Tibial artery (tissue), 4 donors: ENCODE data around the gene SMIM22.

Experiments used
- DNase-seq, 2 donors: peaks; one replicate each; pipeline ENCODE4 v3.0.0-alpha.2; 2019
- H3K27ac ChIP-seq, 2 donors: fragments of 200-600 bp; sonication (generic) in 1 of 2; 1 replicate in 1 of 2; 2 replicates in 1 of 2; pipeline ENCODE4 v1.5.1; 2018 to 2019; ENCODE audit warnings: mild to moderate bottlenecking in 1 of 2
- H3K27me3 ChIP-seq, 2 donors: fragments of 200-600 bp; sonication (generic) in 1 of 2; one replicate each; pipeline versions ENCODE4 v1.5.1 to v1.6.0; 2016 to 2019
- H3K36me3 ChIP-seq, 3 donors: fragments of 200-600 bp; sonication (generic) in 2 of 3; one replicate each; pipeline ENCODE4 v1.5.1; 2016 to 2019; ENCODE audit warnings: mild to moderate bottlenecking in 2 of 3
- H3K4me1 ChIP-seq, 4 donors: fragments of 200-600 bp; sonication (generic) in 2 of 4; 1 replicate in 3 of 4; 2 replicates in 1 of 4; pipeline ENCODE4 v1.5.1; 2016 to 2019
- H3K4me3 ChIP-seq, 2 donors: fragments of 200-600 bp; sonication (generic) in 1 of 2; 1 replicate in 1 of 2; 2 replicates in 1 of 2; pipeline ENCODE4 v1.5.1; 2018 to 2019; ENCODE audit warnings: mild to moderate bottlenecking in 2 of 2
- H3K9me3 ChIP-seq, 3 donors: fragments of 200-600 bp; sonication (generic) in 1 of 3; one replicate each; pipeline ENCODE4 v1.5.1; 2016 to 2019
- CTCF ChIP-seq, 2 experiments: fragments of 200-600 bp in 1 of 2; fragments of 450-650 bp in 1 of 2; IDR thresholded peaks; one replicate each; pipeline ENCODE4 v1.5.1; 2017 to 2019; ENCODE audit warnings: antibody characterized with exemption in 2 of 2, mild to moderate bottlenecking in 1 of 2, moderate library complexity in 1 of 2
- intact Hi-C: fragments of 100-400 bp; cut with DNase I; formaldehyde crosslinking; loops from one replicate; pipeline ENCODE4 v1.15.0; 2023; ENCODE audit warnings: low total_unique reads

Gene SMIM22

GRCh38 chr16:4749700-4750257, 45.4 kb upstream of the SMIM22 start:
- no peak for DNase-seq
- intact Hi-C loops: loop anchor here (5.0 kb wide), 1 partner anchor 198 kb away; no protein-coding TSS in a partner anchor
- H3K4me1 ChIP-seq: peaks cover 0 to 10% (median 9%) of the 10 kb centered on the region in 4 donors

GRCh38 chr16:4750896-4751295, 44.3 kb upstream of the SMIM22 start:
- Histone ChIP-seq H3K4me3 (no peak overlapping the region), H3K36me3 (peaks cover 47 to 77% (median 60%) of the 10 kb centered on the region in 3 donors), H3K27me3 (no peaks in the 10 kb centered on the region), H3K9me3 (no peaks in the 10 kb centered on the region), H3K4me1 (peaks cover 0 to 10% (median 9%) of the 10 kb centered on the region in 4 donors), H3K27ac (no peak overlapping the region)
- DNase-seq: no peak
- intact Hi-C loops: no loop called here
- TF ChIP-seq CTCF (IDR thresholded peaks at IDR 0.05): no peak

More at GRCh38 chr16:4749700-4750257, 45.4 kb upstream of the SMIM22 start:
- TF ChIP-seq CTCF (IDR thresholded peaks at IDR 0.05): no peak
- Histone ChIP-seq H3K27me3 (no peaks in the 10 kb centered on the region), H3K4me3 (no peak overlapping the region), H3K36me3 (peaks cover 36 to 65% (median 49%) of the 10 kb centered on the region in 3 donors), H3K9me3 (no peaks in the 10 kb centered on the region), H3K27ac (no peak overlapping the region)

- intact Hi-C loops: no loop called here
- Histone ChIP-seq H3K27ac (no peak overlapping the region), H3K4me3 (no peak overlapping the region), H3K9me3 (no peaks in the 10 kb centered on the region), H3K4me1 (peaks cover 0 to 2% (median under 1%) of the 10 kb centered on the region in 4 donors), H3K27me3 (no peaks in the 10 kb centered on the region), H3K36me3 (peaks cover 50 to 93% (median 77%) of the 10 kb centered on the region in 3 donors)
- DNase-seq: no peak
- no peak for TF ChIP-seq CTCF (IDR thresholded peaks at IDR 0.05)
Observed at GRCh38 chr16:4752351-4753100, 42.6 kb upstream of the SMIM22 start.

GRCh38 chr16:4753227-4753626, 41.9 kb upstream of the SMIM22 start:
- H3K27me3 ChIP-seq: no peaks in the 10 kb centered on the region
- H3K4me3 ChIP-seq: no peak overlapping the region
- no peak for DNase-seq
- peaks cover 57 to 100% (median 84%) of the 10 kb centered on the region in 3 donors for H3K36me3 ChIP-seq
- intact Hi-C loops: no loop called here
- H3K4me1 ChIP-seq: no peaks in the 10 kb centered on the region
- no peak overlapping the region for H3K27ac ChIP-seq
- TF ChIP-seq CTCF (IDR thresholded peaks at IDR 0.05): no peak
- no peaks in the 10 kb centered on the region for H3K9me3 ChIP-seq

GRCh38 chr16:4754865-4755264, 40.3 kb upstream of the SMIM22 start:
- Histone ChIP-seq H3K9me3 (no peaks in the 10 kb centered on the region), H3K27ac (no peak overlapping the region), H3K27me3 (no peaks in the 10 kb centered on the region), H3K4me1 (no peaks in the 10 kb centered on the region), H3K4me3 (no peak overlapping the region), H3K36me3 (peaks cover 72 to 100% (median 98%) of the 10 kb centered on the region in 3 donors)
- intact Hi-C loops: no loop called here
- TF ChIP-seq CTCF (IDR thresholded peaks at IDR 0.05): no peak
- DNase-seq: no peak
